ENCODE data around the gene TNS3. TPM values are rescaled to one million over a fixed set of nuclear protein-coding genes. Genes with fewer than 3 reads are reported as not detected.

The TNS3 gene
- total RNA-seq, 1 donor from 2014 or later = 7.3 TPM

- DNase-seq (ENCODE audit: low read depth in 2 of 2) = no peak
Measured at GRCh38 chr7:47332681-47333553, 249.0 kb downstream of the TNS3 start.

GRCh38 chr7:47332213-47332612 is 249.7 kb downstream of the TNS3 start:
- no peak for DNase-seq (ENCODE audit: low read depth in 2 of 2)

GRCh38 chr7:47331179-47331565 is 250.7 kb downstream of the TNS3 start:
- DNase-seq (ENCODE audit: low read depth in 2 of 2) = no peak

- DNase-seq (ENCODE audit: low read depth in 2 of 2) = no peak
Measured at GRCh38 chr7:47330561-47331178, 251.2 kb downstream of the TNS3 start.

GRCh38 chr7:47330026-47330425 is 251.9 kb downstream of the TNS3 start:
- no peak for DNase-seq (ENCODE audit: low read depth in 2 of 2)

GRCh38 chr7:47329320-47329926 is 252.5 kb downstream of the TNS3 start:
- peak; percentile 62 to 77 for DNase-seq (ENCODE audit: low read depth in 2 of 2)

- peak in 1 of 2 donors; percentile 20 for DNase-seq (ENCODE audit: low read depth in 2 of 2)
Measured at GRCh38 chr7:47328392-47329319, 253.3 kb downstream of the TNS3 start.

- peak in 1 of 2 donors; percentile 74 for DNase-seq (ENCODE audit: low read depth in 2 of 2)
Measured at GRCh38 chr7:47327698-47328391, 254.1 kb downstream of the TNS3 start.

- no peak for DNase-seq (ENCODE audit: low read depth in 2 of 2)
Measured at GRCh38 chr7:47327346-47327697, 254.6 kb downstream of the TNS3 start.

GRCh38 chr7:47326808-47327207 is 255.1 kb downstream of the TNS3 start:
- no peak for DNase-seq (ENCODE audit: low read depth in 2 of 2)

GRCh38 chr7:47326220-47326619 is 255.7 kb downstream of the TNS3 start:
- DNase-seq (ENCODE audit: low read depth in 2 of 2) = peak in 1 of 2 donors; percentile 56

GRCh38 chr7:47325337-47325736 is 256.6 kb downstream of the TNS3 start:
- DNase-seq (ENCODE audit: low read depth in 2 of 2) = no peak

- no peak for DNase-seq (ENCODE audit: low read depth in 2 of 2)
Measured at GRCh38 chr7:47323904-47324303, 258.0 kb downstream of the TNS3 start.

GRCh38 chr7:47322731-47323130 is 259.2 kb downstream of the TNS3 start:
- DNase-seq (ENCODE audit: low read depth in 2 of 2) = no peak

GRCh38 chr7:47320296-47320695 is 261.6 kb downstream of the TNS3 start:
- DNase-seq (ENCODE audit: low read depth in 2 of 2) = no peak

- no peak for DNase-seq (ENCODE audit: low read depth in 2 of 2)
Measured at GRCh38 chr7:47318395-47319182, 263.3 kb downstream of the TNS3 start.

- DNase-seq (ENCODE audit: low read depth in 2 of 2) = no peak
Measured at GRCh38 chr7:47317487-47317886, 264.4 kb downstream of the TNS3 start.

- DNase-seq (ENCODE audit: low read depth in 2 of 2) = peak in 1 of 2 donors; percentile 79
Measured at GRCh38 chr7:47314728-47315607, 266.9 kb downstream of the TNS3 start.

GRCh38 chr7:47314248-47314647 is 267.7 kb downstream of the TNS3 start:
- DNase-seq (ENCODE audit: low read depth in 2 of 2) = no peak
